Spleen (tissue), 11 donors: ENCODE data around the gene PCCA. TPM values are rescaled to one million over a fixed set of nuclear protein-coding genes. Genes with fewer than 3 reads are reported as not detected.

ENCODE experiments used
- DNase-seq: peaks from one replicate; pipeline ENCODE4 v3.0.0-alpha.2; 2020
- H3K27ac ChIP-seq, 8 donors: fragments of 200-600 bp; sonication (generic) in 7 of 8; 1 replicate in 4 of 8; 2 replicates in 4 of 8; pipeline versions ENCODE4 v1.5.0 to v1.8.0; 2016 to 2021; ENCODE audit warnings: inconsistent platforms in 4 of 8, mild to moderate bottlenecking in 4 of 8, moderate library complexity in 1 of 8
- H3K27me3 ChIP-seq, 7 donors: fragments of 200-600 bp; sonication (generic) in 6 of 7; replicated peaks in 1 of 7; 1 replicate in 4 of 7; 2 replicates in 3 of 7; pipeline versions ENCODE4 v1.5.0 to v1.8.0; 2016 to 2021; ENCODE audit warnings: inconsistent platforms in 3 of 7, mild to moderate bottlenecking in 1 of 7
- H3K36me3 ChIP-seq, 6 donors: fragments of 200-600 bp; sonication (generic) in 5 of 6; 1 replicate in 4 of 6; 2 replicates in 2 of 6; pipeline versions ENCODE4 v1.5.0 to v1.8.0; 2016 to 2021; ENCODE audit warnings: inconsistent platforms in 2 of 6
- H3K4me1 ChIP-seq, 6 donors: fragments of 200-600 bp; sonication (generic) in 5 of 6; 1 replicate in 3 of 6; 2 replicates in 3 of 6; pipeline versions ENCODE4 v1.5.0 to v1.8.0; 2016 to 2021; ENCODE audit warnings: inconsistent platforms in 3 of 6
- H3K4me3 ChIP-seq, 8 donors: fragments of 200-600 bp; sonication (generic) in 7 of 8; 1 replicate in 4 of 8; 2 replicates in 4 of 8; pipeline versions ENCODE4 v1.5.0 to v1.8.0; 2016 to 2021; ENCODE audit warnings: inconsistent platforms in 4 of 8, mild to moderate bottlenecking in 4 of 8, moderate library complexity in 2 of 8
- H3K9me3 ChIP-seq, 8 donors: fragments of 200-600 bp; sonication (generic) in 7 of 8; 1 replicate in 4 of 8; 2 replicates in 4 of 8; pipeline versions ENCODE4 v1.5.0 to v1.8.0; 2016 to 2021; ENCODE audit warnings: inconsistent platforms in 4 of 8
- POLR2A ChIP-seq, 3 donors: fragments of 450-650 bp; IDR thresholded peaks; one replicate each; pipeline ENCODE4 v1.5.1; 2017; ENCODE audit warnings: antibody characterized with exemption in 3 of 3, mild to moderate bottlenecking in 1 of 3
- POLR2AphosphoS5 ChIP-seq, 3 donors: sonication (generic); formaldehyde crosslinking; IDR thresholded peaks; one replicate each; pipeline ENCODE4 v1.5.1; 2017; ENCODE audit warnings: antibody characterized with exemption in 3 of 3
- WGBS, 5 donors: extraction: QIAGEN DNeasy Blood & Tissue Kit in 3 of 5; methylation state at CpG; one replicate each; pipeline versions ENCODE4 v1.1.5 to v1.1.7; 2013 to 2018; 5-methylcytosine and 5-hydroxymethylcytosine counted together
- intact Hi-C: fragments of 100-400 bp; cut with DNase I; formaldehyde crosslinking; loops from one replicate; pipeline ENCODE4 v1.15.0; 2023; ENCODE audit warnings: low total_unique reads
- polyA plus RNA-seq, 3 donors: library from polyadenylated mRNA; stranded (reverse); fragments of 200-250 nt; gene quantifications; one replicate each; pipeline ENCODE4 v1.2.1, GENCODE V29; 2013
- total RNA-seq, 7 donors: library from RNA; depleted of rRNA in 3 of 7; stranded (reverse); fragments of >200 nt in 3 of 7; fragmentation: NEBNext Ultra II Directional in 4 of 7; extraction: Animal tissue kit (Norgen Biotek cat#: 25700) in 4 of 7; gene quantifications; one replicate each; pipeline versions ENCODE4 v1.1.0 to v1.2.1, GENCODE V29; 2016 to 2021
- TF ChIP-seq, protein P1 (sequence below), 11 experiments: fragments of 200-600 bp in 7 of 11; fragments of 450-650 bp in 4 of 11; sonication (generic) in 4 of 11; IDR thresholded peaks in 8 of 11; conservative IDR thresholded peaks in 3 of 11; 1 replicate in 7 of 11; 2 replicates in 4 of 11; pipeline versions ENCODE4 v1.4.0 to v1.8.0; 2016 to 2021; ENCODE audit warnings: antibody characterized with exemption in 11 of 11, inconsistent platforms in 4 of 11, mild to moderate bottlenecking in 1 of 11
- donor health status: healthy with polysubstance abuse.
- donor health status: DM: no; HTN: no; CAD: no; lungs with moderate emphysema.
- donor health status: DM: no; HTN: no; CAD: no.
- donor health status: Bipolar disorder and iron deficiency.
- donor health status: healthy.
- donor health status: DM: no; HTN: no; CAD: no.
- donor health status: DM: yes; HTN: yes; CAD: no.

Gene PCCA
- total and polyA plus RNA-seq, 10 donors = 9.3 to 54.9 (median 43.9) TPM

GRCh38 chr13:100231176-100231575, 142.3 kb downstream of the PCCA start:
- Histone ChIP-seq H3K36me3 (peaks cover 0 to 6% (median 0%) of the 10 kb centered on the region in 6 donors), H3K27me3 (no peaks in the 10 kb centered on the region), H3K27ac (no peak overlapping the region), H3K9me3 (no peaks in the 10 kb centered on the region), H3K4me3 (no peak overlapping the region), H3K4me1 (peaks cover 0 to 37% (median 26%) of the 10 kb centered on the region in 6 donors)
- intact Hi-C loops = loop anchor here (10.0 kb wide), 1 partner anchor 284 kb away; no protein-coding TSS in a partner anchor
- TF ChIP-seq POLR2AphosphoS5 (IDR thresholded peaks at IDR 0.05) = no peak
- TF ChIP-seq, protein P1, sequence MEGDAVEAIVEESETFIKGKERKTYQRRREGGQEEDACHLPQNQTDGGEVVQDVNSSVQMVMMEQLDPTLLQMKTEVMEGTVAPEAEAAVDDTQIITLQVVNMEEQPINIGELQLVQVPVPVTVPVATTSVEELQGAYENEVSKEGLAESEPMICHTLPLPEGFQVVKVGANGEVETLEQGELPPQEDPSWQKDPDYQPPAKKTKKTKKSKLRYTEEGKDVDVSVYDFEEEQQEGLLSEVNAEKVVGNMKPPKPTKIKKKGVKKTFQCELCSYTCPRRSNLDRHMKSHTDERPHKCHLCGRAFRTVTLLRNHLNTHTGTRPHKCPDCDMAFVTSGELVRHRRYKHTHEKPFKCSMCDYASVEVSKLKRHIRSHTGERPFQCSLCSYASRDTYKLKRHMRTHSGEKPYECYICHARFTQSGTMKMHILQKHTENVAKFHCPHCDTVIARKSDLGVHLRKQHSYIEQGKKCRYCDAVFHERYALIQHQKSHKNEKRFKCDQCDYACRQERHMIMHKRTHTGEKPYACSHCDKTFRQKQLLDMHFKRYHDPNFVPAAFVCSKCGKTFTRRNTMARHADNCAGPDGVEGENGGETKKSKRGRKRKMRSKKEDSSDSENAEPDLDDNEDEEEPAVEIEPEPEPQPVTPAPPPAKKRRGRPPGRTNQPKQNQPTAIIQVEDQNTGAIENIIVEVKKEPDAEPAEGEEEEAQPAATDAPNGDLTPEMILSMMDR (IDR thresholded peaks at IDR 0.05 in 8 of 11, conservative IDR thresholded peaks at IDR 0.05 in 3 of 11) = no peak
- no peak for TF ChIP-seq POLR2A (IDR thresholded peaks at IDR 0.05)
- no peak for DNase-seq
- 95 to 97% (median 96%) methylated on average over 3 of the region's 3 CpGs for WGBS, 5 donors

- H3K27me3 ChIP-seq = no peaks in the 10 kb centered on the region
- intact Hi-C loops = loop anchor here (2.0 to 10.0 kb wide), 2 partner anchors 281 to 577 kb away; no protein-coding TSS in a partner anchor
- no peaks in the 10 kb centered on the region for H3K36me3 ChIP-seq
- no peak overlapping the region for H3K27ac ChIP-seq
- DNase-seq = no peak
- H3K4me3 ChIP-seq = no peak overlapping the region
- TF ChIP-seq POLR2AphosphoS5 (IDR thresholded peaks at IDR 0.05) (no peak), POLR2A (IDR thresholded peaks at IDR 0.05) (no peak)
- TF ChIP-seq, protein P1 (IDR thresholded peaks at IDR 0.05 in 8 of 11, conservative IDR thresholded peaks at IDR 0.05 in 3 of 11) = no peak
- peaks cover 0 to 37% (median 26%) of the 10 kb centered on the region in 6 donors for H3K4me1 ChIP-seq
- H3K9me3 ChIP-seq = no peaks in the 10 kb centered on the region
- 45 to 56% (median 54%) methylated on average over 4 of the region's 4 CpGs for WGBS, 5 donors
Measured at GRCh38 chr13:100234006-100234405, 145.1 kb downstream of the PCCA start.

GRCh38 chr13:100234524-100235136, 145.7 kb downstream of the PCCA start:
- no peaks in the 10 kb centered on the region for H3K9me3 ChIP-seq
- WGBS, 5 donors = 72 to 83% (median 77%) methylated on average over 4 of the region's 4 CpGs
- no peak for TF ChIP-seq POLR2A (IDR thresholded peaks at IDR 0.05)
- no peak for TF ChIP-seq POLR2AphosphoS5 (IDR thresholded peaks at IDR 0.05)
- TF ChIP-seq, protein P1 (IDR thresholded peaks at IDR 0.05 in 8 of 11, conservative IDR thresholded peaks at IDR 0.05 in 3 of 11) = no peak
- H3K4me1 ChIP-seq = peaks cover 0 to 37% (median 26%) of the 10 kb centered on the region in 6 donors
- H3K27ac ChIP-seq = no peak overlapping the region
- H3K27me3 ChIP-seq = no peaks in the 10 kb centered on the region
- H3K36me3 ChIP-seq = no peaks in the 10 kb centered on the region
- intact Hi-C loops = loop anchor here (2.0 to 10.0 kb wide), 3 partner anchors 280 to 578 kb away; no protein-coding TSS in a partner anchor
- DNase-seq = no peak
- no peak overlapping the region for H3K4me3 ChIP-seq

DNA sequence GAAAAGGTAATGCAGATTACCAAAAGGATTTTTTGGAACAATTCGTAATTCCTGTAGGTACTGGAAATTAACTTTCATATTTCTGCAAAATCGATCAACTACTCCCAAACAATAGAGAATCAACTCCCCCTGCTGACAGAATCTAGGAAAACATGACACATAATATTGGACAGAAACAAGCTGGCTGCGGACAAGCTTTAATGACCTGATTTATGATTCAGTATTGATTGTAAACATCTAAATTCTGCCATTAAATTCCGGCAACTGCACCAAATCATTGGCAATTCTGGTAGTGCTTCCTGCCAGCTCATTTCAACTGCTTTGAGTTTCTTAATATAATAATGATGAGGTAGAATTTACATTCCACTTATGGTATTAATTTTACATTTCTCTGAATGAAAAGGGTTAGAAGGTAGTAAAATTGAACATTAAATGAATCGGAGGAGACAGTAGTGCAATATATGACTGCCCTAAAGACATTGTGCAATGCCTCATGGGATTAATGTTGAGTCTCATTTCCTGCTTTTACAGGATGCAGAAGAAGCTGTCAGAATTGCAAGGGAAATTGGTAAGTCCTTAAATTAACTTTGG, 146.5 kb downstream of the PCCA start:
- H3K4me3 ChIP-seq = no peak overlapping the region
- no peak for DNase-seq
- no peaks in the 10 kb centered on the region for H3K9me3 ChIP-seq
- H3K27me3 ChIP-seq = no peaks in the 10 kb centered on the region
- H3K4me1 ChIP-seq = peaks cover 0 to 30% (median 21%) of the 10 kb centered on the region in 6 donors
- peak overlapping the region in 2 of 8 donors; percentile 8 to 26 for H3K27ac ChIP-seq
- intact Hi-C loops = loop anchor here (2.0 to 10.0 kb wide), 3 partner anchors 279 to 579 kb away; no protein-coding TSS in a partner anchor
- WGBS, 5 donors = 23 to 40% (median 31%) methylated on average over 5 of the region's 5 CpGs
- TF ChIP-seq POLR2AphosphoS5 (IDR thresholded peaks at IDR 0.05) (no peak), POLR2A (IDR thresholded peaks at IDR 0.05) (no peak)
- TF ChIP-seq, protein P1 (IDR thresholded peaks at IDR 0.05 in 8 of 11, conservative IDR thresholded peaks at IDR 0.05 in 3 of 11) = peak; percentile 14 to 69 (median 54)
- H3K36me3 ChIP-seq = no peaks in the 10 kb centered on the region
